ENCODE data around the gene ZNF287. TPM values are rescaled to one million over a fixed set of nuclear protein-coding genes. Genes with fewer than 3 reads are reported as not detected.

ZNF287 gene
- polyA plus RNA-seq, 1 donor (not counting 4 experiments of a cell fraction or from before 2014, with no cell fraction given) = 7.3 TPM

DNA sequence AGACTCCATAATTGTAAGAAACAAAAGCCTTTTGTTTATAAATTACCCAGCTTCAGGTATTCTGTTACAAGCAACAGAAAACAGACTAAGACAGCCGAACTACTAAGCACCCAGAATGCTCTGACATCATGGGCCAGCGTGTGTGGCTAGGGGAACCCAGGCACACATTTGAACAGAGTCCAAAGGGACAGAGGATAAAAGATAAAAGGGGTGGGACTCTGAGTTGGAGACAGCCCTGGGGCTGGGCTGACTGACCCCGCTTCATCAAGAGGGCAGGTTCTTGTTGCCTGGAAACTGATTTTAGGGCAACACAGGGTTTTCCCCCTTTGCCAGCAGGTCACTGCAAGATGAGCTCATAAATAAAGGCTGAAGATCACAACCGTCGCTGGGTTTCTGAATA lies 30.5 kb upstream of the ZNF287 start:
- no peaks in the 10 kb centered on the region for H3K36me3 ChIP-seq (ENCODE audit: control insufficient read depth in 2 of 2, extremely low read depth in 1 of 2, insufficient read depth in 2 of 2, low read length in 2 of 2)
- no peak for TF ChIP-seq EZH2 (IDR thresholded peaks at IDR 0.05; ENCODE audit: low read length)
- TF ChIP-seq, protein P1, sequence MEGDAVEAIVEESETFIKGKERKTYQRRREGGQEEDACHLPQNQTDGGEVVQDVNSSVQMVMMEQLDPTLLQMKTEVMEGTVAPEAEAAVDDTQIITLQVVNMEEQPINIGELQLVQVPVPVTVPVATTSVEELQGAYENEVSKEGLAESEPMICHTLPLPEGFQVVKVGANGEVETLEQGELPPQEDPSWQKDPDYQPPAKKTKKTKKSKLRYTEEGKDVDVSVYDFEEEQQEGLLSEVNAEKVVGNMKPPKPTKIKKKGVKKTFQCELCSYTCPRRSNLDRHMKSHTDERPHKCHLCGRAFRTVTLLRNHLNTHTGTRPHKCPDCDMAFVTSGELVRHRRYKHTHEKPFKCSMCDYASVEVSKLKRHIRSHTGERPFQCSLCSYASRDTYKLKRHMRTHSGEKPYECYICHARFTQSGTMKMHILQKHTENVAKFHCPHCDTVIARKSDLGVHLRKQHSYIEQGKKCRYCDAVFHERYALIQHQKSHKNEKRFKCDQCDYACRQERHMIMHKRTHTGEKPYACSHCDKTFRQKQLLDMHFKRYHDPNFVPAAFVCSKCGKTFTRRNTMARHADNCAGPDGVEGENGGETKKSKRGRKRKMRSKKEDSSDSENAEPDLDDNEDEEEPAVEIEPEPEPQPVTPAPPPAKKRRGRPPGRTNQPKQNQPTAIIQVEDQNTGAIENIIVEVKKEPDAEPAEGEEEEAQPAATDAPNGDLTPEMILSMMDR (optimal IDR thresholded peaks at IDR 0.05 in 1 of 3, IDR thresholded peaks at IDR 0.05 in 1 of 3, conservative IDR thresholded peaks at IDR 0.05 in 1 of 3; ENCODE audit: extremely low read depth in 1 of 3, insufficient read depth in 2 of 3, low read length in 3 of 3) = no peak
- H2AFZ ChIP-seq (ENCODE audit: control insufficient read depth, low read length) = no peak overlapping the region
- DNase-seq (ENCODE audit: low read depth, low spot score) (no peak), FAIRE-seq (no peak)
- no peaks in the 10 kb centered on the region for H3K9me3 ChIP-seq (ENCODE audit: control insufficient read depth, low read depth, low read length)
- no peaks in the 10 kb centered on the region for H3K9me1 ChIP-seq (ENCODE audit: control insufficient read depth, extremely low read depth, insufficient read depth, low read length)
- no peak overlapping the region for H3K4me3 ChIP-seq (ENCODE audit: control insufficient read depth in 2 of 3, extremely low read depth in 1 of 3, insufficient read depth in 2 of 3, low read depth in 1 of 3, low read length in 3 of 3)
- H4K20me1 ChIP-seq (ENCODE audit: control insufficient read depth, extremely low read depth, insufficient read depth, low read length) = no peaks in the 10 kb centered on the region
- dilution Hi-C loops (cut with MboI; ENCODE audit: extremely low pct_ligation_motif_present, low sequenced_read_pairs) = no loop called here
- no peak overlapping the region for H3K9ac ChIP-seq (ENCODE audit: control insufficient read depth, extremely low read depth, insufficient read depth, low read length)
- no peaks in the 10 kb centered on the region for H3K4me1 ChIP-seq (ENCODE audit: control insufficient read depth, extremely low read depth, insufficient read depth, low read length)
- H3K79me2 ChIP-seq (ENCODE audit: control insufficient read depth, insufficient read depth, low read length) = no peaks in the 10 kb centered on the region
- H3K27me3 ChIP-seq (ENCODE audit: control insufficient read depth, extremely low read depth, insufficient read depth, low read length) = peaks cover 4% of the 10 kb centered on the region
- H3K27ac ChIP-seq (ENCODE audit: control insufficient read depth, insufficient read depth, low read length) = no peak overlapping the region
- no peak overlapping the region for H3K4me2 ChIP-seq (ENCODE audit: control insufficient read depth, extremely low read depth, insufficient read depth, low read depth, low read length)

DNA sequence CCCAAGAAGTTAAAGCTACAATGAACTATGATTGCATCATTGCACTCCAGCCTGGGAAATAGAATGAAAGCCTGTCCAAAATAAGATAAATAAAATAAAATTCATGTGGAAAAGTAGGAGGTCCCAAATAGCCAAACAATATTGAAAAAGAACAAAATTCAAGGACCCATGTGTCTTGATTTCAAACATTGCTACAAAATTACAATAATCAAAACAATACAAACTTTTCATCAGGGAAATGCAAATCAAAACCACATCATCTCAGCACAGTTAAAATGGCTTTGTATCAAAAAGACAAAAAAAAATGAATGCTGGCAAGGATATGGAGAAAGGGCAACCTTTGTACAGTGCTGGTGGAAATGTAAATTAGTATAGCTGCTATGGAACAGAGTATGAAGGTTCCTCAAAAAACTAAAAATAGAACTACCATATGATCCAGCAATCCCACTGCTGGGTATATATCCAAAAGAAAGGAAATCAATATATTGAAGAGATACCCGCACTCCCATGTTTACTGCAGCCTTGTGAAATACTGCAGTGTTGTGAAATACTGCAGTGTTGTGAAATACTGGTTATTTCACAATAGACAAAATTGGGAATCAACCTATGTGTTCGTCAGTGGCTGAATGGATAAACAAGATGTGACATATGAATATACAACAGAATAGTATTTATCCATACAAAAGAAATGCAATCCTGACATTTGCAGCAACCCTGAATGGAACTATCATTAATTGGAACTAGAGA lies 24.5 kb upstream of the ZNF287 start:
- Histone ChIP-seq H3K4me2 (ENCODE audit: control insufficient read depth, extremely low read depth, insufficient read depth, low read depth, low read length) (no peak overlapping the region), H3K9me3 (ENCODE audit: control insufficient read depth, low read depth, low read length) (no peaks in the 10 kb centered on the region), H4K20me1 (ENCODE audit: control insufficient read depth, extremely low read depth, insufficient read depth, low read length) (no peaks in the 10 kb centered on the region), H3K27ac (ENCODE audit: control insufficient read depth, insufficient read depth, low read length) (no peak overlapping the region), H3K4me3 (ENCODE audit: control insufficient read depth in 2 of 3, extremely low read depth in 1 of 3, insufficient read depth in 2 of 3, low read depth in 1 of 3, low read length in 3 of 3) (no peak overlapping the region), H3K79me2 (ENCODE audit: control insufficient read depth, insufficient read depth, low read length) (no peaks in the 10 kb centered on the region), H3K9ac (ENCODE audit: control insufficient read depth, extremely low read depth, insufficient read depth, low read length) (no peak overlapping the region), H3K9me1 (ENCODE audit: control insufficient read depth, extremely low read depth, insufficient read depth, low read length) (no peaks in the 10 kb centered on the region), H3K27me3 (ENCODE audit: control insufficient read depth, extremely low read depth, insufficient read depth, low read length) (peaks cover 10% of the 10 kb centered on the region), H2AFZ (ENCODE audit: control insufficient read depth, low read length) (no peak overlapping the region), H3K36me3 (ENCODE audit: control insufficient read depth in 2 of 2, extremely low read depth in 1 of 2, insufficient read depth in 2 of 2, low read length in 2 of 2) (no peaks in the 10 kb centered on the region), H3K4me1 (ENCODE audit: control insufficient read depth, extremely low read depth, insufficient read depth, low read length) (peaks cover 3% of the 10 kb centered on the region)
- DNase-seq (ENCODE audit: low read depth, low spot score) (no peak), FAIRE-seq (no peak)
- dilution Hi-C loops (cut with MboI; ENCODE audit: extremely low pct_ligation_motif_present, low sequenced_read_pairs) = no loop called here
- TF ChIP-seq, protein P1 (optimal IDR thresholded peaks at IDR 0.05 in 1 of 3, IDR thresholded peaks at IDR 0.05 in 1 of 3, conservative IDR thresholded peaks at IDR 0.05 in 1 of 3; ENCODE audit: extremely low read depth in 1 of 3, insufficient read depth in 2 of 3, low read length in 3 of 3) = no peak
- TF ChIP-seq EZH2 (IDR thresholded peaks at IDR 0.05; ENCODE audit: low read length) = no peak

Data from keratinocyte (primary cell).